GM12891 (cell line): Measurements from ENCODE around the gene AP4M1.

Experiments used
- POLR2A ChIP-seq: IDR thresholded peaks from 2 replicates; pipeline ENCODE4 v1.6.1; 2011; ENCODE audit warnings: low read depth, low read length, control low read depth
- POLR2AphosphoS5 ChIP-seq: IDR thresholded peaks from 2 replicates; pipeline ENCODE4 v1.6.1; 2011; ENCODE audit warnings: low read depth, low read length, control low read depth
- POU2F2 ChIP-seq: IDR thresholded peaks from 2 replicates; pipeline ENCODE4 v1.6.1; 2011; ENCODE audit warnings: low read depth, mild to moderate bottlenecking, control low read depth, low read length, moderate library complexity
- SPI1 ChIP-seq: IDR thresholded peaks from 2 replicates; pipeline ENCODE4 v1.6.1; 2011; ENCODE audit warnings: low read depth, low read length, control low read depth
- TAF1 ChIP-seq: IDR thresholded peaks from 2 replicates; pipeline ENCODE4 v1.6.1; 2011; ENCODE audit warnings: low read depth, low read length, control low read depth

DNA sequence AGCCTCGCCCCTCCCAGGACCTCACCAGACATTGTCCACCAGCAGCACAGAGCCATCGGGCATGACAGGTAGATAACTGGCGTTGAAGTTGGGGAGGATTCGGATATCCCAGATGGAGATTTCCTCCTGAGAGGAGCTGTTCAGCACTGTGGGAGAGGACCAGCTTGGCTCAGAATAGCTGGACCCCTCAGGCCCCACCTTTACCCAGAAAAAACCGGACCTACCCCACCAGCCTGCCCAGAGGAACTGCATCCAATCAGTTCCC is 55.6 kb downstream of the AP4M1 start:
- TF ChIP-seq TAF1: no peak
- TF ChIP-seq POLR2AphosphoS5: no peak
- TF ChIP-seq POLR2A: no peak
- no peak for TF ChIP-seq POU2F2
- TF ChIP-seq SPI1: no peak
